Kidney epithelial cell (primary cell): ENCODE results near the gene AKT1. TPM values are rescaled to one million over a fixed set of nuclear protein-coding genes. Genes with fewer than 3 reads are reported as not detected.

Experiments
- DNase-seq: peaks from one replicate; pipeline ENCODE4 v3.0.0-alpha.2; 2010; ENCODE audit warnings: low read depth
- H3K27me3 ChIP-seq: 2 replicates; pipeline ENCODE4 v1.6.0; 2011; ENCODE audit warnings: low read length; ENCODE audit not compliant: control insufficient read depth, insufficient read depth
- H3K36me3 ChIP-seq: 2 replicates; pipeline ENCODE4 v1.5.1; 2011; ENCODE audit warnings: low read length; ENCODE audit not compliant: control insufficient read depth, insufficient read depth
- H3K4me3 ChIP-seq: 2 replicates; pipeline ENCODE4 v1.5.1; 2011; ENCODE audit warnings: low read depth, mild to moderate bottlenecking, control low read depth, low read length
- CTCF ChIP-seq: IDR thresholded peaks from 2 replicates; pipeline ENCODE4 v1.5.1; 2011; ENCODE audit warnings: mild to moderate bottlenecking, moderate library complexity, low read length, control low read depth, inconsistent platforms; ENCODE audit not compliant: insufficient read depth, poor library complexity, severe bottlenecking
- total RNA-seq: library from RNA; depleted of rRNA; stranded (reverse); fragments of >200 nt; gene quantifications from 2 replicates; pipeline ENCODE4 v1.2.3, GENCODE V29; 2015

The AKT1 gene
- total RNA-seq, 1 donor from 2014 or later = 144 TPM

- H3K27me3 ChIP-seq = no peaks in the 10 kb centered on the region
- no peak for TF ChIP-seq CTCF
- H3K36me3 ChIP-seq = no peaks in the 10 kb centered on the region
- H3K4me3 ChIP-seq = no peak overlapping the region
- DNase-seq = no peak
These were observed 47.7 kb downstream of the AKT1 start for GRCh38 chr14:104747876-104748275.

GRCh38 chr14:104746934-104747481 lies 48.5 kb downstream of the AKT1 start:
- Histone ChIP-seq H3K4me3 (no peak overlapping the region), H3K36me3 (no peaks in the 10 kb centered on the region), H3K27me3 (no peaks in the 10 kb centered on the region)
- no peak for TF ChIP-seq CTCF
- no peak for DNase-seq

GRCh38 chr14:104746071-104746545 lies 49.4 kb downstream of the AKT1 start:
- no peak for DNase-seq
- no peak for TF ChIP-seq CTCF
- Histone ChIP-seq H3K4me3 (no peak overlapping the region), H3K27me3 (no peaks in the 10 kb centered on the region), H3K36me3 (no peaks in the 10 kb centered on the region)

GRCh38 chr14:104745431-104745830 lies 50.1 kb downstream of the AKT1 start:
- no peak for DNase-seq

GRCh38 chr14:104744484-104744883 lies 51.1 kb downstream of the AKT1 start:
- TF ChIP-seq CTCF = no peak
- no peak overlapping the region for H3K4me3 ChIP-seq
- no peak for DNase-seq
- H3K36me3 ChIP-seq = no peaks in the 10 kb centered on the region
- H3K27me3 ChIP-seq = no peaks in the 10 kb centered on the region

More at GRCh38 chr14:104745431-104745830, 50.1 kb downstream of the AKT1 start:
- no peaks in the 10 kb centered on the region for H3K36me3 ChIP-seq
- no peaks in the 10 kb centered on the region for H3K27me3 ChIP-seq
- no peak overlapping the region for H3K4me3 ChIP-seq
- no peak for TF ChIP-seq CTCF
